ENCODE data around the gene TBXAS1. TPM values are rescaled to one million over a fixed set of nuclear protein-coding genes. Genes with fewer than 3 reads are reported as not detected.

TBXAS1 gene
- polyA plus RNA-seq, 2 of the 4 experiments (the other 2 are of a cell fraction) = 8.8 to 11.6 TPM

DNA sequence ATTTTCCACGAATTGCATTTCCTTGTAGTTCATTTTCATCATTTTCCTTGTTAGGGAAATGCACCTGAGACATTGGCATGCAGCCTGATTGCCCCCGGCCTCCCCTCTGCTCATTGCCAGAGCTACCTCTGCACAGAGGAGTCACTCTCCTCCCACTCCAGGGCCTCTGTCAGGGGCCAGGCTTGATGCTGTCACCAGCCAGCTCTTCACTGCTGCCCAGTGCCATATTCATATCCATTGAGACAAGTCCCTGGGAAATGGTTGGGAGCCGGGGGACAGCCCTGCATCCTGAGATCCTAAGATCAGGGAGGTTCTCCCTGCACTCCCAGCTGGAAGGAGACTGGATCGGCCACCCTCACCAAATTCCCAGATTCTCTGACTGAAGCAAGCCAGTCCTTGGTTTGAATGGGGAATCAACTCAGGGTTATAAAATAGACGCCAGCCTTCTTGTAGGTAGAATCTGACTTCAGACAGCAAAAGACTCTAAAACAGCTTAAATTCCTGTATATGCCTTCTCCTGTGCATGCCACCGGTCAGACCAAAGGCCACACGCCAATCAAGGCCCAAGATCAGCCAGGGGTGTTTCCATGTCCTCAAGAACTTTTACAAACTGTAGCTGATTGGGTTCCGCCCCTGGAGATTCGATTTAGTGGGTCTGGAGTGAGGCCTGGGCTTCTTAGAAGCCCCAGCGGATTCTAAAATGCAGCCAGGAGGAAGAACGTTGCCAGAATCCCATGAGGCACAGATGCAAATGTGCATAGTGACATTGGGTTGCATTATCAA, 147.2 kb downstream of the TBXAS1 start:
- POLR2A ChIA-PET = no interaction called here
- no peak for FAIRE-seq
- TF ChIP-seq FOSB (CRISPR knock-in tag; IDR thresholded peaks at IDR 0.05) (no peak), TP53 (CRISPR knock-in tag; IDR thresholded peaks at IDR 0.05) (no peak)
- no peaks in the 10 kb centered on the region for H3K4me1 ChIP-seq
- CTCF ChIA-PET = interaction anchor here (0.8 to 5.6 kb wide), 4 partner anchors 11 to 374 kb away, joined by 3 to 25 read pairs (median 4); no protein-coding TSS in a partner anchor
- WGBS (ENCODE audit: missing lambda C conversion rate) = 79% methylated on average over 9 of the region's 11 CpGs
- H3K9me3 ChIP-seq = no peaks in the 10 kb centered on the region
- no peak for DNase-seq (ENCODE audit: low read depth in 1 of 2, low spot score in 1 of 2)
- H3K4me2 ChIP-seq = no peak overlapping the region
- no peak overlapping the region for H3K4me3 ChIP-seq
- H3K27ac ChIP-seq = no peak overlapping the region
- ATAC-seq = no peak

DNA sequence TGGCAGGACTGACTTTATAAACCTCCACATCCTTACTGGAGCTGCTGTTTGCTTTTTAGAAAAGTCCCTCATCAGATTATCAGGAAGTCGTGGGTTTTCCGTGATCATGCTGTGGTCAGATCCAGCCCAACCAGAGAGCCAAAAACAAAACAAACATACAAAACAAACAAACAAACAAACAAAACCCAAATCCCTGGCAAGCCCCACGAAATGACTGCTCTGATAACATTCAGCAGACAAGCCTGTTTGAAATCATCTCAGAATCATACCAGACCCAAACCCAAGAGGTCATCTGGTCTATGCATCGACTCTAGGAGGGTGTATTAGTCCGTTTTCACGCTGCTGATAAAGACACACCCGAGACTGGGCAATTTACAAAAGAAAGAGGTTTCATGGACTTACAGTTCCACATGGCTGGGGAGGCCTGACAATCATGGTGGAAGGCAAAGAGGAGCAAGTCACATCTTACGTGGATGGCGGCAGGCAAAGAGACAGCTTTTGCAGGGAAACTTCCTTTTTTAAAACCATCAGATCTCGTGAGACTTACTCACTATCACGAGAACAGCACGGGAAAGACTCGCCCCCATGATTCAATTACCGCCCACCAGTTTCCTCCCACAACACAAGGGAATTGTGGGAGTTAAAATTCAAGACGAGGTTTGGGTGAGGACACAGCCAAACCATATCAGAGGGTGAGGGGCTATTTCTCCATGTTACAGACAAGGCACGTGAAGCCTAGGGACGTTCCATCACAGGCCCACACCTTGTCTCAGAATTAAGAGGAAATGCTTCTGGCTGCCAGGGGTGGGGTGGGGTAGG, 148.0 kb downstream of the TBXAS1 start:
- no peak for FAIRE-seq
- POLR2A ChIA-PET = no interaction called here

GRCh38 chr7:139981511-139981895, 152.4 kb downstream of the TBXAS1 start:
- FAIRE-seq (no peak), DNase-seq (ENCODE audit: low read depth in 1 of 2, low spot score in 1 of 2) (no peak), ATAC-seq (no peak)
- ChIA-PET CTCF (no interaction called here), POLR2A (no interaction called here)
- no peak overlapping the region for H3K4me3 ChIP-seq
- H3K4me2 ChIP-seq = no peak overlapping the region
- H3K4me1 ChIP-seq = no peaks in the 10 kb centered on the region
- H3K9me3 ChIP-seq = no peaks in the 10 kb centered on the region
- TF ChIP-seq PBX3 (IDR thresholded peaks at IDR 0.05) = no peak
- TF ChIP-seq FOXS1 (CRISPR knock-in tag; IDR thresholded peaks at IDR 0.05) = no peak
- TF ChIP-seq PHF8 (IDR thresholded peaks at IDR 0.05; ENCODE audit: borderline replicate concordance, low read depth) = no peak
- TF ChIP-seq, protein P1, sequence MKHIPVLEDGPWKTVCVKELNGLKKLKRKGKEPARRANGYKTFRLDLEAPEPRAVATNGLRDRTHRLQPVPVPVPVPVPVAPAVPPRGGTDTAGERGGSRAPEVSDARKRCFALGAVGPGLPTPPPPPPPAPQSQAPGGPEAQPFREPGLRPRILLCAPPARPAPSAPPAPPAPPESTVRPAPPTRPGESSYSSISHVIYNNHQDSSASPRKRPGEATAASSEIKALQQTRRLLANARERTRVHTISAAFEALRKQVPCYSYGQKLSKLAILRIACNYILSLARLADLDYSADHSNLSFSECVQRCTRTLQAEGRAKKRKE (CRISPR knock-in tag; IDR thresholded peaks at IDR 0.05; ENCODE audit: low read depth) = no peak
- no peak for TF ChIP-seq ZC3H11A (IDR thresholded peaks at IDR 0.05)
- TF ChIP-seq NPAS2 (CRISPR knock-in tag; IDR thresholded peaks at IDR 0.05; ENCODE audit: borderline replicate concordance) = no peak
- TF ChIP-seq ELK1 (IDR thresholded peaks at IDR 0.05; ENCODE audit: low read depth, low read length) = no peak
- no peak for TF ChIP-seq FOSL2 (IDR thresholded peaks at IDR 0.05)
- no peak for TF ChIP-seq FOSL2 (CRISPR knock-in tag; IDR thresholded peaks at IDR 0.05)
- TF ChIP-seq ZFP36 (IDR thresholded peaks at IDR 0.05; ENCODE audit: borderline replicate concordance, partially characterized antibody) = no peak
- TF ChIP-seq TFCP2L1 (CRISPR knock-in tag; IDR thresholded peaks at IDR 0.05) = no peak
- TF ChIP-seq SREBF2 (IDR thresholded peaks at IDR 0.05) = no peak
- no peak for TF ChIP-seq E2F6 (IDR thresholded peaks at IDR 0.05; ENCODE audit: borderline replicate concordance, low read depth)
- no peak for TF ChIP-seq POLR2AphosphoS2 (conservative IDR thresholded peaks at IDR 0.05; ENCODE audit: low read length)
- no peak for TF ChIP-seq GATA3 (IDR thresholded peaks at IDR 0.05; ENCODE audit: borderline replicate concordance)
- H3K27ac ChIP-seq = no peak overlapping the region
- 94% methylated on average over 5 of the region's 5 CpGs for WGBS (ENCODE audit: missing lambda C conversion rate)

More for the DNA sequence above, 148.0 kb downstream of the TBXAS1 start:
- no peaks in the 10 kb centered on the region for H3K4me1 ChIP-seq
- 81% methylated on average over 17 of the region's 17 CpGs for WGBS (ENCODE audit: missing lambda C conversion rate)
- H3K4me3 ChIP-seq = no peak overlapping the region
- ATAC-seq (no peak), DNase-seq (ENCODE audit: low read depth in 1 of 2, low spot score in 1 of 2) (no peak)
- H3K27ac ChIP-seq = no peak overlapping the region
- CTCF ChIA-PET = interaction anchor here (0.7 to 5.6 kb wide), 6 partner anchors 10 to 375 kb away, joined by 3 to 25 read pairs (median 4); no protein-coding TSS in a partner anchor
- H3K9me3 ChIP-seq = no peaks in the 10 kb centered on the region
- TF ChIP-seq BHLHE40 (IDR thresholded peaks at IDR 0.05; ENCODE audit: low read depth, low read length) (no peak), SREBF2 (IDR thresholded peaks at IDR 0.05) (no peak), RNF2 (IDR thresholded peaks at IDR 0.05; ENCODE audit: borderline replicate concordance, low read depth) (no peak), HOXB13 (CRISPR knock-in tag; IDR thresholded peaks at IDR 0.05; ENCODE audit: low read depth) (no peak), RAD21 (conservative IDR thresholded peaks at IDR 0.05 in 1 of 2, IDR thresholded peaks at IDR 0.05 in 1 of 2) (no peak), CEBPB (IDR thresholded peaks at IDR 0.05) (no peak), HMGXB4 (CRISPR knock-in tag; IDR thresholded peaks at IDR 0.05; ENCODE audit: borderline replicate concordance) (no peak), GATA3 (IDR thresholded peaks at IDR 0.05; ENCODE audit: borderline replicate concordance) (no peak), HOXB5 (CRISPR knock-in tag; IDR thresholded peaks at IDR 0.05) (no peak), NFE2L2 (conservative IDR thresholded peaks at IDR 0.05; ENCODE audit: low read length) (no peak)
- TF ChIP-seq, protein P2, sequence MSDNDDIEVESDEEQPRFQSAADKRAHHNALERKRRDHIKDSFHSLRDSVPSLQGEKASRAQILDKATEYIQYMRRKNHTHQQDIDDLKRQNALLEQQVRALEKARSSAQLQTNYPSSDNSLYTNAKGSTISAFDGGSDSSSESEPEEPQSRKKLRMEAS (IDR thresholded peaks at IDR 0.05) = no peak
- no peak overlapping the region for H3K4me2 ChIP-seq
